Mucosa of descending colon (tissue), 3 donors: ENCODE measurements around the gene CLCN1. TPM values are rescaled to one million over a fixed set of nuclear protein-coding genes. Genes with fewer than 3 reads are reported as not detected.

ENCODE experiments used
- ATAC-seq: fragments of 200-7000 bp; cut with Tn5 transposase; one replicate; pipeline ENCODE4 v1.9.1; 2020; ENCODE audit warnings: mild to moderate bottlenecking, moderate library complexity
- DNase-seq, 3 donors: peaks; one replicate each; pipeline ENCODE4 v3.0.0-alpha.2; 2020
- H3K36me3 ChIP-seq: fragments of 200-600 bp; one replicate; pipeline ENCODE4 v1.8.0; 2021; ENCODE audit warnings: low read depth, mild to moderate bottlenecking
- H3K4me1 ChIP-seq: fragments of 200-600 bp; one replicate; pipeline ENCODE4 v1.8.0; 2021; ENCODE audit warnings: low read depth, mild to moderate bottlenecking
- H3K4me3 ChIP-seq: fragments of 200-600 bp; one replicate; pipeline ENCODE4 v1.8.0; 2021; ENCODE audit warnings: mild to moderate bottlenecking
- H3K9me3 ChIP-seq: fragments of 200-600 bp; one replicate; pipeline ENCODE4 v1.8.0; 2021; ENCODE audit warnings: mild to moderate bottlenecking
- intact Hi-C, 2 donors: fragments of 100-400 bp; cut with DNase I in 1 of 2; cut with micrococcal nuclease in 1 of 2; formaldehyde crosslinking; loops; one replicate each; pipeline versions ENCODE4 v1.11.0 to v1.11.1; 2022; cut with DNase I, micrococcal nuclease
- total RNA-seq, 3 donors: library from RNA; stranded (reverse); fragmentation: NEBNext Ultra II Directional in 2 of 3; extraction: Animal tissue kit (Norgen Biotek cat#: 25700) in 2 of 3; gene quantifications; one replicate each; pipeline versions ENCODE4 v1.2.1 to v1.2.4, GENCODE V29; 2021 to 2023
- TF ChIP-seq, protein P1 (sequence below): fragments of 200-600 bp; IDR thresholded peaks from one replicate; pipeline ENCODE4 v1.8.0; 2022; ENCODE audit warnings: antibody characterized with exemption, mild to moderate bottlenecking
- donor health status: DM: no; HTN: no; CAD: no; lungs with moderate emphysema.
- donor health status: DM: no; HTN: no; CAD: no.
- donor health status: DM: no; HTN: yes; CAD: no.

Gene CLCN1
- total RNA-seq, 3 donors from 2014 or later, result not detected

DNA sequence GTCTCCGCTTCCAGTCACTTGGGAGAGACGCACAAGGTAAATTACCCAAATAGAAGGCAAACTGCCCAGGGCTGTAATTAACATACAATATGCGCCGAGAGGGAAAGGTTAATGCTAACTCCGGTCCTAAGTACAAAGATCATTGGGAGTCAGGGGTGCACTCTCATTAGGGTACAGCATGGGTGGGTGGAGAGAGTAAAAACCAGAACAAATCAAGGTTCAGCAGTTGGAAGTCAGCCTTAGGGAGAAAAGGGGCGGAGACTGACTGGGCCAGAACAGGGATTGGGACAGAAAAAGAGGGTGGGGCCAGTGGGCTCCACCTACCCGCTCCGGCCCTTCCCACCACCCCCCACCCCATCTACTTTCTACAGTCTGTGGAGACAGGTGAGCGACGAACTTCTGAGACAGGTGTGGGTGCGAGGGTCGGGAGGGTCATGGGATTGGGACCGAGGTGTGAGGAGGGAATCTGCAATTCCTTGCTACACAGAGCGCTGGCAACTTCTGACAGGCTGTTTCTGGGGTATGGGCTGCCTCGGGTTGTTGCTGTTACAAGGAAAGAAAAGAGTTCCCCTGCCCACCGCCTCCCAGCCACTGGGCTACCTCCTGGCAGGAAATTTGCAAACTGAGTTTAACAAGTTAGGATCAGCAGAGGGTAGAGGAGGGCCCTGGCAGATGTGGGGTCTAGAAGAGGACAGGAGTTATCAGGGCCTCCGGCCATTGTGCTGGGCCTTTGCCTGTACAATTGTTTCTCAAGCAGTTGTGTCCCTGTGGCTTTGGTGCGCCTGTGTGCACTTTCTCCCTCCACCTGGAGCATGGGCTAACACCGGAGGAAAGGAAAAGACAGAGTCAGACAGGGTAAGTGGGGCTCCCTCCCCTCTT, 31.1 kb upstream of the CLCN1 start, which contains the start of gene TMEM139:
Gene TMEM139, plus strand, starts transcription at position 368 of the 879 bp plus-strand sequence. CDS start 1,000 bp downstream, outside the sequence.
- peak; percentile 66 for ATAC-seq
- no peaks in the 10 kb centered on the region for H3K36me3 ChIP-seq
- no peak within 1 kb of the TSS for H3K4me3 ChIP-seq
- H3K4me1 ChIP-seq, result peaks cover 48% of the 10 kb centered on the region
- intact Hi-C loops, result no loop called here
- TF ChIP-seq, protein P1, sequence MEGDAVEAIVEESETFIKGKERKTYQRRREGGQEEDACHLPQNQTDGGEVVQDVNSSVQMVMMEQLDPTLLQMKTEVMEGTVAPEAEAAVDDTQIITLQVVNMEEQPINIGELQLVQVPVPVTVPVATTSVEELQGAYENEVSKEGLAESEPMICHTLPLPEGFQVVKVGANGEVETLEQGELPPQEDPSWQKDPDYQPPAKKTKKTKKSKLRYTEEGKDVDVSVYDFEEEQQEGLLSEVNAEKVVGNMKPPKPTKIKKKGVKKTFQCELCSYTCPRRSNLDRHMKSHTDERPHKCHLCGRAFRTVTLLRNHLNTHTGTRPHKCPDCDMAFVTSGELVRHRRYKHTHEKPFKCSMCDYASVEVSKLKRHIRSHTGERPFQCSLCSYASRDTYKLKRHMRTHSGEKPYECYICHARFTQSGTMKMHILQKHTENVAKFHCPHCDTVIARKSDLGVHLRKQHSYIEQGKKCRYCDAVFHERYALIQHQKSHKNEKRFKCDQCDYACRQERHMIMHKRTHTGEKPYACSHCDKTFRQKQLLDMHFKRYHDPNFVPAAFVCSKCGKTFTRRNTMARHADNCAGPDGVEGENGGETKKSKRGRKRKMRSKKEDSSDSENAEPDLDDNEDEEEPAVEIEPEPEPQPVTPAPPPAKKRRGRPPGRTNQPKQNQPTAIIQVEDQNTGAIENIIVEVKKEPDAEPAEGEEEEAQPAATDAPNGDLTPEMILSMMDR, result no peak
- peak; percentile 82 to 87 (median 83) for DNase-seq
- no peaks in the 10 kb centered on the region for H3K9me3 ChIP-seq

DNA sequence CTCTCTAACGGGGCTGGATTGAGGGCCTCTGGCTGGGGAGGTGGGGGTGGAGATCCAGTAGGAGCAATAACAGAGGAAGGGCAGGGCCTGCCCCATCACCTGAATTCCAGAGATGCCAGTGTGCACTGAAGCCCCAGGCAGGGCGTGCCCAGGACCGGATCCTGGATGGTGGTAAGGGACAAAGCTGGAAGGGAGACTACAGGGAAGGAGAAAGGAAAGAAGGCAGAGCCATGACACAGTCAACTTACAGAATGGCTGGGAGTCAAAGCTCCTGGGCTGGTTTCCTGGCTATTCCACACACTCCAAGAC, 30.5 kb upstream of the CLCN1 start:
- TF ChIP-seq, protein P1, result no peak
- DNase-seq, result peak; percentile 76 to 83 (median 80)
- Histone ChIP-seq H3K9me3 (no peaks in the 10 kb centered on the region), H3K36me3 (no peaks in the 10 kb centered on the region), H3K4me3 (no peak overlapping the region), H3K4me1 (peaks cover 48% of the 10 kb centered on the region)
- peak; percentile 47 for ATAC-seq
- intact Hi-C loops, result no loop called here

DNA sequence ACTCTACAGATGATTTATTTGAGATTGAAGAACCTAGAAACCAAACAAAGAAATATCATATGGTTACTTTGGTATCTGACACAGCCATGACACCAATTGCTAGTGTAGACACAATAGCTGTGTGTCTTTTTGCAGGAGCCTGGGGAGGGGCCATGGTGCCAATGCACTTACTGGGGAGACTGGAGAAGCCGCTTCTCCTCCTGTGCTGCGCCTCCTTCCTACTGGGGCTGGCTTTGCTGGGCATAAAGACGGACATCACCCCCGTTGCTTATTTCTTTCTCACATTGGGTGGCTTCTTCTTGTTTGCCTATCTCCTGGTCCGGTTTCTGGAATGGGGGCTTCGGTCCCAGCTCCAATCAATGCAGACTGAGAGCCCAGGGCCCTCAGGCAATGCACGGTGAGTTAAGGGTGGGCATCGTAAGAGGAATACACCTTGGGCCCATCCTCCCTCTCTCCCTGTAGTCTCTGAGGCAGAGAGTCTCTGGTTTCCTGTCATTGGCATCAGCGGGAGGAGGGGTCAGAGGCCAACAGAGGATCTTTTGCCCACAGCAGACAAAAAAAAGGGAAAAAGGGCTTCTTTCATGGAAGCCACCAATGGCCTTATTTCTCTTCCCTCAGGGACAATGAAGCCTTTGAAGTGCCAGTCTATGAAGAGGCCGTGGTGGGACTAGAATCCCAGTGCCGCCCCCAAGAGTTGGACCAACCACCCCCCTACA, 29.9 kb upstream of the CLCN1 start:
- DNase-seq (no peak), ATAC-seq (no peak)
- TF ChIP-seq, protein P1, result no peak
- intact Hi-C loops, result no loop called here
- Histone ChIP-seq H3K4me3 (no peak overlapping the region), H3K9me3 (no peaks in the 10 kb centered on the region), H3K4me1 (peaks cover 54% of the 10 kb centered on the region), H3K36me3 (no peaks in the 10 kb centered on the region)

DNA sequence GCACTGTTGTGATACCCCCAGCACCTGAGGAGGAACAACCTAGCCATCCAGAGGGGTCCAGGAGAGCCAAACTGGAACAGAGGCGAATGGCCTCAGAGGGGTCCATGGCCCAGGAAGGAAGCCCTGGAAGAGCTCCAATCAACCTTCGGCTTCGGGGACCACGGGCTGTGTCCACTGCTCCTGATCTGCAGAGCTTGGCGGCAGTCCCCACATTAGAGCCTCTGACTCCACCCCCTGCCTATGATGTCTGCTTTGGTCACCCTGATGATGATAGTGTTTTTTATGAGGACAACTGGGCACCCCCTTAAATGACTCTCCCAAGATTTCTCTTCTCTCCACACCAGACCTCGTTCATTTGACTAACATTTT, 29.4 kb upstream of the CLCN1 start:
- Histone ChIP-seq H3K4me1 (peaks cover 55% of the 10 kb centered on the region), H3K9me3 (no peaks in the 10 kb centered on the region), H3K36me3 (no peaks in the 10 kb centered on the region), H3K4me3 (no peak overlapping the region)
- DNase-seq, result no peak
- no peak for ATAC-seq
- intact Hi-C loops, result no loop called here
- TF ChIP-seq, protein P1, result no peak

DNA sequence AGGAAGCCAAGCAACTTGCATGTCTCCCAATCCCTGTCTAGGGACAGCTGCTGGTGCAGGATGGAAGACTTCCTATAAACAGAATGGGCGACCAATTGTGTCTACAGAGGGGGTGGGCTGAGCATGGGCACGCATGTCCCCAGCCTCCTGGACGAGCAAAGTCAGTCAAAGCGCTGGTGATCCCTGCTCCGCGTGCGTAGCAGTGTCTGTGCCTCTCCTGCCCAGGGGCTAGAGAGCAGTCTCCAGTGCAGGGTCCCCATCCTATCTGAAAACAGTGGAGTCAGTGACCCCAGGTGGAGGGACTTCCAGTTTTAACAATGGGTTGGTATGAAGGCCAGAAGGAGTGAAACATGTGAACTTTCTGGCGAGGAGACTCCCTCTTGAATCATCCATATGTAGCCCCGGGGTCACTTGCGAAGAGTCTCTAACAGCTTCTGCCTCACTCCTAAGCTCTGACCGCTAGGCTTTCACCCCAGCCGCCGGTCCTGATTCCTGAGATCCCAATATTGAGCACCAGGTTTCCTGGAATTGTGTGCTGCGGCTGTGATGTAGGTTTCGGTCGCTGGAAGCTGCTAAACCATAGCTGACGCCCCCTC, 28.5 kb upstream of the CLCN1 start:
- Histone ChIP-seq H3K4me1 (peaks cover 53% of the 10 kb centered on the region), H3K9me3 (no peaks in the 10 kb centered on the region), H3K4me3 (no peak overlapping the region), H3K36me3 (no peaks in the 10 kb centered on the region)
- TF ChIP-seq, protein P1, result no peak
- no peak for ATAC-seq
- intact Hi-C loops, result no loop called here
- DNase-seq, result peak in 1 of 3 donors; percentile 58
